GM18517 (cell line): Measurements from ENCODE around the gene KRT84.
"Not testable (repeated sequence)": the region's sequence is repeated elsewhere in the genome, so short reads cannot be mapped to it uniquely, and the experiment has no call there.

ENCODE experiments used
- ATAC-seq: cut with Tn5 transposase; IDR thresholded peaks from one replicate; pipeline ENCODE4 v1.9.1; 2021; ENCODE audit warnings: mild to moderate bottlenecking, moderate library complexity; ENCODE audit not compliant: unreplicated experiment

The KRT84 gene

GRCh38 chr12:52346593-52346992 is 38.9 kb downstream of the KRT84 start:
- no peak for ATAC-seq

GRCh38 chr12:52345041-52345440 is 40.4 kb downstream of the KRT84 start:
- ATAC-seq = not testable (repeated sequence)

DNA sequence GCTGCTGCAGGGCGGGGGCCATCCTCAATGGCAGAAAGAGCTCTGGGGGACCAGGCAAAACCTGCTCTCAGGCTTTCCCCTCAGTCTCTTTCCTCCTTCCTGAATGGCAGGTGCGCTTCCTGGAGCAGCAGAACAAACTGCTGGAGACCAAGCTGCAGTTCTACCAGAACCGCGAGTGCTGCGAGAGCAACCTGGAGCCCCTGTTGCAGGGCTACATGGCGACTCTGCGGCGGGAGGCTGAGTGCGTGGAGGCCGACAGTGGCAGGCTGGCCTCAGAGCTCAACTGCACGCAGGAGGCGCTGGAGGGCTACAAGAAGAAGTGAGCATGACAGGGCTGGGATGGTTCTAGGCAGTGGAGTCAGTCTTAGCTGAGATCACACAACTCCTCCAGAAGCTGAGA is 41.3 kb downstream of the KRT84 start:
- ATAC-seq = no peak

- no peak for ATAC-seq
Measured at GRCh38 chr12:52343550-52343949, 41.9 kb downstream of the KRT84 start.

- ATAC-seq = no peak
Measured at GRCh38 chr12:52342781-52343490, 42.5 kb downstream of the KRT84 start.

- no peak for ATAC-seq
Measured at GRCh38 chr12:52341066-52341580, 44.3 kb downstream of the KRT84 start.

DNA sequence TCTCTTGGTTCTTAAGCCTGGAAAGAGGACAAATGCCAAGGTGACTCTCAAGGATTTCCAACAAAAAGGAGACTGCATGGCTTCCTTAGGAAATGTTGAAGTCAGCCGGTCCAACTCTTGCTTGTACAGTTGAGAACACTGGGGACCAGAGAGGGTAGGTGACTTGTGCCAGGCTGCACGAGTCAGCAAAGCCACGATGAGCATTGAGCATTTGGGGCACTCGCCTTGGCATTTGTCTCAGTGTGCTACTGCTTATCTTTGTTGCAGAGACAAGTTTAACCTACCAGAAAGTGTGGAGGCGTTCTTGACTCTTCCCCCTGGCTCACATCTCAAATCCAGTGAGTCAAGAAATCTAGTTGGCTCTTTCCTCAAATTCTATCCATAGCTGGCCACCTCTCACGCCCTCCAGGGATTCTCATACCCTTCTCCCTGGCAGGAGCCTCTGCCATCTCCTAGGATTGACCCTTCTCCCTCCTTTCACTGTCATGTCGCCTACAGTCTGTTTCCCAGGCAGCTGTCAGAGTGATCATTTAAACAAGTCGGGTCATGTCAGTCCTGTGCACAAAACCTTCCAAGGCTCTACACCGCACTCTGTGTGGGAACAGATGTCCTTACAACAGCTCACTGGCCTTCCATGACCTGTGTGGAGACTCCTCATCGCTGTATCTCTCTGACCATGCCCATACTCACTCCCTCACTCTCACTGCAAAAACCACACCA is 47.1 kb downstream of the KRT84 start:
- ATAC-seq = no peak

DNA sequence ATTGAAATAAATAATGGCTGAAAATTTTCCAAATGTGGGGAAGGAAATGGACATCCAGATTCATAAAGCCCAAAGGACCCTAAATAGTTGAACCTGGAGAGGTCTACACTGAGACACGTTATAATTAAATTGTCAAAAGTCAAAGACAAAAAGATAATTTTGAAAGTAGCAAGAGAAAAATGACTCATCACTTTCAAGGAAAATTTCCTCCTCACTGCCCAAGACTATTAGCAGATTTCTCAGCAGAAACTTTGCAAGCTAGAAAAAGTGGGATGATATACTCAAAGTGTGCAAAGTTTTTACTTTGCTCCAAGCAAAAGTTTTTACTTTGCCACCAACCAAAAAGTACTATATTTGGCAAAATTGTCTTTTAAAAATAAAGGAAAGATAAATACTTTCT is 48.4 kb downstream of the KRT84 start:
- no peak for ATAC-seq

GRCh38 chr12:52336641-52337040 is 48.8 kb downstream of the KRT84 start:
- ATAC-seq = no peak

GRCh38 chr12:52335598-52336262 is 49.7 kb downstream of the KRT84 start:
- no peak for ATAC-seq

DNA sequence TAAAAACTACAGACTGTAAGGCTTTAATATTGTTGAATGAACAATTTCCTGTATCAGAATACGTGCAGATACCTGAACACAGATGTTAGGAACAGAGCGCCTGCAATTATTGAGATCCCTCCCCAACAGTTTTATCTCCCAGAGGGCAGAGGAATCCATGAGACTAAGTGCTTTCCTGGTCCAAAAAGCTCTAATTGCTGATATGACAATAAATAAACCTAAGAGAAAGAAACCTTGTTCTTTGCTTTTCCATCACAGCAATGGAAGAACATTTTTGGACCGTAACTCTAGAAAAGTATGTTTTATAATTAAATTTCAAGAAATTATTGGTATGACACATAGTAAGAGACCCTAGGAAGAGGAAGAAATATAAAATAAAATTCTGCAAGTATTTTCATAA is 51.3 kb downstream of the KRT84 start:
- no peak for ATAC-seq

GRCh38 chr12:52333321-52333720 is 52.1 kb downstream of the KRT84 start:
- no peak for ATAC-seq

GRCh38 chr12:52332381-52332780 is 53.1 kb downstream of the KRT84 start:
- no peak for ATAC-seq

- no peak for ATAC-seq
Measured at GRCh38 chr12:52331833-52332232, 53.6 kb downstream of the KRT84 start.

DNA sequence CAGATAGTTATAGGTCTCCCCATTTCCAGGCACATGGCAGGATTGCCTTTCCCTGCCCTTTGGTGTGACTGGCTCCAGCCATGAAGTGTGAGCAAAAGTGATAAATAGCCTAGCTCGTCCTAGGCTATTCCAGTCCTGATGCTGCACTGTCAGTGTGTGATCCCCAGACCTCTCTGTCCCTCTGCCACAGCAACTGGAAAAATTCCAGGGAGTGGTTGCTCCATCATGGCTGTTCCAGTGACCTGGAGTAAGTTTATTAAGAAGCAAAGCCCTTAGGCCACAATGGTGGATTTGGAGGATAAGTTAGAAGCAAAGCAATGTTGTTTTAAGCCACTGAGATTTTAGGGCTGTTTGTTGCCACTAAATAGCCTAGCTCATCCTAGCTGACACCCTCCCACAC is 54.4 kb downstream of the KRT84 start:
- no peak for ATAC-seq

DNA sequence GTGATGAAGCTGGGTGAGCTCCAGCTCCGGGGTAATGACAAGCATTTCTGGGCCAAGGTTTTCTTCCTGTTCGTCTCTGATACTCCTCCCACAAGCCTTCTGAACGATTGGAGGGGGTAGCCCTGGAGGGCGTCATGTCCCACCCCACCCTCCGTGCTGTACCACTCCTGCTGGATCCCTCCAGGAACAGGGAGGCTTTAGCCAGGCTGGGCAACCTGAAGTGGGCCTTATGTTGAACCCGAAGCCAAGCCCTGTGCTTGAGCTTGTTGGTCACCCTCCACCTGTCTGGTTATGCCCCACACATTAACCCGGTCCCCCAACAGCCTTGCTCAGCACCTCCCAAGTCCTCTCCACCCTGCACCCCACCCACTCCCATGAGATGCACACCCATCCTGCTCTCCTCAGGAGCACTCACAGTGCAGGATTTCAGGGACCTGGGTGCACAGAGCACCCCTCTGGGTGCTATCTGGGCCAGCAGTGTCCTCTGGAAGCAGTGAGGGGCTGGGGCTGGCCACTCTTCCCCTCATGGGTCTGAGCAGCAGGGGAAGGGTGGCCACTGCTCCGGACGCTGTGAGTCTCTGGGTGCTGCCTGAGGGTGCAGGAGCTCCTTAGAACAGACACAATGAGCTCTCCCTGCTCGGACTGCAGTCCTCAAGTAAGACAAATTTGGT is 57.5 kb downstream of the KRT84 start:
- no peak for ATAC-seq
